Kidney (tissue), 14 donors: ENCODE data around the gene ZFX. TPM values are rescaled to one million over a fixed set of nuclear protein-coding genes. Genes with fewer than 3 reads are reported as not detected.
"Not testable (repeated sequence)": the region's sequence is repeated elsewhere in the genome, so short reads cannot be mapped to it uniquely, and the experiment has no call there.

Experiments
- DNase-seq, 5 donors: peaks; one replicate each; pipeline ENCODE4 v3.0.0-alpha.2; 2013 to 2020
- FAIRE-seq: peaks from 2 replicates; lab custom pipeline; 2012; peaks lifted over from hg19 to GRCh38; lab: Jason Lieb, UNC
- H3K27ac ChIP-seq, 2 donors: one replicate each; pipeline ENCODE4 v1.7.0; 2013; ENCODE audit warnings: low read depth in 2 of 2, low read length in 2 of 2, inconsistent platforms in 1 of 2
- H3K27me3 ChIP-seq: one replicate; pipeline ENCODE4 v1.7.1; 2013; ENCODE audit warnings: low read length, inconsistent platforms; ENCODE audit not compliant: control insufficient read depth, insufficient read depth
- H3K36me3 ChIP-seq, 3 donors: one replicate each; pipeline versions ENCODE4 v1.7.0 to v1.7.1; 2013; ENCODE audit warnings: low read length in 3 of 3, control low read depth in 1 of 3, inconsistent platforms in 1 of 3; ENCODE audit not compliant: insufficient read depth in 3 of 3, control insufficient read depth in 2 of 3
- H3K4me1 ChIP-seq, 3 donors: one replicate each; pipeline versions ENCODE4 v1.7.0 to v1.7.1; 2013; ENCODE audit warnings: low read length in 3 of 3, inconsistent platforms in 1 of 3, low read depth in 1 of 3; ENCODE audit not compliant: control insufficient read depth in 2 of 3, insufficient read depth in 2 of 3
- H3K4me3 ChIP-seq, 3 donors: one replicate each; pipeline versions ENCODE4 v1.7.0 to v1.8.1; 2013; ENCODE audit warnings: low read length in 3 of 3, control low read depth in 1 of 3, inconsistent platforms in 1 of 3
- H3K9ac ChIP-seq, 3 donors: one replicate each; pipeline versions ENCODE4 v1.7.0 to v1.7.1; 2013; ENCODE audit warnings: low read length in 3 of 3, control low read depth in 1 of 3, inconsistent platforms in 1 of 3
- H3K9me3 ChIP-seq, 3 donors: one replicate each; pipeline versions ENCODE4 v1.7.0 to v1.7.1; 2013; ENCODE audit warnings: low read length in 3 of 3, control low read depth in 1 of 3, inconsistent platforms in 1 of 3; ENCODE audit not compliant: control insufficient read depth in 2 of 3, insufficient read depth in 1 of 3
- CTCF ChIP-seq: IDR thresholded peaks from 3 replicates; pipeline ENCODE4 v1.5.1; 2012; ENCODE audit warnings: mild to moderate bottlenecking, moderate library complexity, borderline replicate concordance; ENCODE audit not compliant: insufficient read depth; ENCODE audit errors: extremely low read depth
- intact Hi-C: fragments of 100-400 bp; cut with DNase I; formaldehyde crosslinking; loops from one replicate; pipeline ENCODE4 v1.11.1; 2022
- polyA plus RNA-seq: library from polyadenylated mRNA; stranded (reverse); fragments of 350-450 nt; fragmentation: Illumina TruSeq; extraction: RNeasy Lipid Tissue Mini Kit (QIAGEN cat#74804); gene quantifications from one replicate; pipeline ENCODE4 v1.2.3, GENCODE V29; 2014; ENCODE audit warnings: low read depth, low replicate concordance; ENCODE audit not compliant: insufficient read depth
- total RNA-seq: library from RNA; stranded (reverse); fragmentation: NEBNext Ultra II Directional; extraction: Animal tissue kit (Norgen Biotek cat#: 25700); gene quantifications from one replicate; pipeline ENCODE4 v1.2.1, GENCODE V29; 2021
- donor health status: control.
- donor health status: control.
- donor health status: control.
- donor health status: control.
- donor health status: control.
- donor health status: DM: yes; HTN: yes; CAD: no.
- donor health status: Normal renal cell carcinoma (clear cell type).

The ZFX gene
- total and polyA plus RNA-seq, 2 donors from 2014 or later = 5.0 to 58.3 TPM

DNA sequence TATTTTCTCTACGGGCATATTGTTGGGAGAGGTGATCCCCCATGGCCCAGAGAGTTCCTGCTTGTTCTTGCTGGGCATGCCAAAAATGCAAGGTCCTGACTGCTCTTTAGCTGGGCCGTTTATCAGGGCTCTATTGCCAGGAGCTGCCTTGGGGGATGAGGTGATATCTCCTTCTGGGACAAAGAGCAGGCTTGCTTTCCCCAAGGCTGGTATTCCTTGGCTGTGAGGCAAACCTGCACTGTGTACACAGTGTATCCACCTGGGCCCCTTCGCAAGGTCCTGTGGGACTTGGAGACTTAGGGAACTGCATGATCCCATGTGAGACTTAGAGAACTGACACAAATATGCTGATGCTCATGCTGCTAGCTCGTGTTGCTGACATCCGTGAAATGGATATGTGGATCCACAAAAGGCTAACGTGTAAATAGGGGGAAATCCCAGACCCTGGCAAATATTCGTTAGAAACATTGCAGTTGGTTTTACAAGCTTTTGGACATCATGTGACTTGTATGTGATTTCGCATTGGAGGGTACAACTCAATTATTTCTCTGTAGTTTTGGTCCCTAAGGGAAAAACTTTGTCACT is 24.4 kb upstream of the ZFX start:
- no peak for TF ChIP-seq CTCF
- intact Hi-C loops = no loop called here
- Histone ChIP-seq H3K4me3 (no peak overlapping the region), H3K9ac (no peak overlapping the region), H3K27me3 (no peaks in the 10 kb centered on the region), H3K9me3 (peaks cover 0 to 1% (median 0%) of the 10 kb centered on the region in 3 donors), H3K36me3 (no peaks in the 10 kb centered on the region), H3K4me1 (peaks cover 0 to 3% (median 3%) of the 10 kb centered on the region in 3 donors), H3K27ac (no peak overlapping the region)
- no peak for DNase-seq
- no peak for FAIRE-seq

- no peak for TF ChIP-seq CTCF
- DNase-seq (no peak), FAIRE-seq (no peak)
- Histone ChIP-seq H3K9me3 (no peaks in the 10 kb centered on the region), H3K4me1 (no peaks in the 10 kb centered on the region), H3K27me3 (peaks cover 2% of the 10 kb centered on the region), H3K4me3 (no peak overlapping the region), H3K27ac (no peak overlapping the region), H3K36me3 (no peaks in the 10 kb centered on the region), H3K9ac (no peak overlapping the region)
- intact Hi-C loops = no loop called here
Measured at GRCh38 chrX:24131476-24131875, 18.1 kb upstream of the ZFX start.

GRCh38 chrX:24133312-24133711 is 16.2 kb upstream of the ZFX start:
- DNase-seq (no peak), FAIRE-seq (no peak)
- no peak overlapping the region for H3K4me3 ChIP-seq
- H3K4me1 ChIP-seq = no peaks in the 10 kb centered on the region
- TF ChIP-seq CTCF = no peak
- no peaks in the 10 kb centered on the region for H3K36me3 ChIP-seq
- peaks cover 2% of the 10 kb centered on the region for H3K27me3 ChIP-seq
- no peaks in the 10 kb centered on the region for H3K9me3 ChIP-seq
- intact Hi-C loops = no loop called here
- no peak overlapping the region for H3K9ac ChIP-seq
- no peak overlapping the region for H3K27ac ChIP-seq

DNA sequence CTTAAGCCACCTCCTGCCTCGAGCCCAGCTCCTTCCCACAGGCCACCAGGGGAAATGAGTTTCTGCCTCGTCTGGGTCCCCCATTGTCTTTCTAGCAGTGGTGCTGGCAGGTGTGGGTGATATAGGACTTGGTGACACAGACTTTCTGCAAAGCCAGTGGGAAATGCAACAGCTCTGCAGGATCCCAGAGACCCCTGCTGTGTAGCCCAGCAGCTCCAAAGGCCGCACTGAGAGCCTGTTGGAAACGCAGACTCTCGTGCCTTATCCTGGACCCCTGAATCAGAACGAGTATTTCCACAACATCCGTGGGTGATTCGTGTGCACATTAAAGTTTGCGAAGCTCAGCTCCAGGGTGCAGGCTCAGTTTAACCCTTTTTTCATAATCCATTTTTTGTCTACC is 13.8 kb upstream of the ZFX start:
- FAIRE-seq, H3K27ac ChIP-seq, H3K27me3 ChIP-seq, H3K9me3 ChIP-seq, intact Hi-C loops, DNase-seq, H3K9ac ChIP-seq, H3K4me1 ChIP-seq, H3K4me3 ChIP-seq, H3K36me3 ChIP-seq: not testable (repeated sequence)
